ENCODE results near the gene LTBR.

Gene LTBR

GRCh38 chr12:6390084-6390799 lies 6.3 kb downstream of the LTBR start:
- no peak overlapping the region for H3K4me3 ChIP-seq (ENCODE audit: low read depth, low read length)
- no peak overlapping the region for H3K9ac ChIP-seq
- H3K9me3 ChIP-seq (ENCODE audit: control insufficient read depth, low read length): no peaks in the 10 kb centered on the region
- H3K36me3 ChIP-seq (ENCODE audit: control insufficient read depth, insufficient read depth, low read length): no peaks in the 10 kb centered on the region
- no peak overlapping the region for H3K27ac ChIP-seq
- H3K4me1 ChIP-seq: peaks cover 1% of the 10 kb centered on the region
- H3K4me2 ChIP-seq (ENCODE audit: low read length): no peak overlapping the region
- no peaks in the 10 kb centered on the region for H3K27me3 ChIP-seq (ENCODE audit: control insufficient read depth, insufficient read depth, low read length)
- no peak overlapping the region for H2AFZ ChIP-seq
- no peaks in the 10 kb centered on the region for H3K79me2 ChIP-seq
- TF ChIP-seq CTCF (IDR thresholded peaks at IDR 0.05): no peak

GRCh38 chr12:6391013-6391412 lies 7.1 kb downstream of the LTBR start:
- Histone ChIP-seq H3K27ac (no peak overlapping the region), H2AFZ (no peak overlapping the region), H3K4me3 (ENCODE audit: low read depth, low read length) (no peak overlapping the region), H3K27me3 (ENCODE audit: control insufficient read depth, insufficient read depth, low read length) (no peaks in the 10 kb centered on the region), H3K36me3 (ENCODE audit: control insufficient read depth, insufficient read depth, low read length) (no peaks in the 10 kb centered on the region), H3K9ac (no peak overlapping the region), H3K4me2 (ENCODE audit: low read length) (no peak overlapping the region), H3K4me1 (no peaks in the 10 kb centered on the region), H3K9me3 (ENCODE audit: control insufficient read depth, low read length) (no peaks in the 10 kb centered on the region), H3K79me2 (no peaks in the 10 kb centered on the region)
- no peak for TF ChIP-seq CTCF (IDR thresholded peaks at IDR 0.05)

- TF ChIP-seq CTCF (IDR thresholded peaks at IDR 0.05): no peak
- Histone ChIP-seq H3K4me1 (peaks cover 3% of the 10 kb centered on the region), H3K27ac (peak overlapping the region; percentile 65), H2AFZ (no peak overlapping the region), H3K79me2 (no peaks in the 10 kb centered on the region), H3K36me3 (ENCODE audit: control insufficient read depth, insufficient read depth, low read length) (no peaks in the 10 kb centered on the region), H3K4me3 (ENCODE audit: low read depth, low read length) (no peak overlapping the region), H3K9ac (no peak overlapping the region), H3K9me3 (ENCODE audit: control insufficient read depth, low read length) (no peaks in the 10 kb centered on the region), H3K4me2 (ENCODE audit: low read length) (no peak overlapping the region), H3K27me3 (ENCODE audit: control insufficient read depth, insufficient read depth, low read length) (no peaks in the 10 kb centered on the region)
Measured at GRCh38 chr12:6392504-6392903, 8.5 kb downstream of the LTBR start.

- Histone ChIP-seq H3K36me3 (ENCODE audit: control insufficient read depth, insufficient read depth, low read length) (no peaks in the 10 kb centered on the region), H3K27me3 (ENCODE audit: control insufficient read depth, insufficient read depth, low read length) (no peaks in the 10 kb centered on the region), H3K27ac (peak overlapping the region; percentile 65), H3K4me1 (peaks cover 3% of the 10 kb centered on the region), H3K4me2 (ENCODE audit: low read length) (no peak overlapping the region), H3K4me3 (ENCODE audit: low read depth, low read length) (no peak overlapping the region), H2AFZ (no peak overlapping the region), H3K9me3 (ENCODE audit: control insufficient read depth, low read length) (no peaks in the 10 kb centered on the region), H3K79me2 (no peaks in the 10 kb centered on the region), H3K9ac (no peak overlapping the region)
- TF ChIP-seq CTCF (IDR thresholded peaks at IDR 0.05): no peak
Measured at GRCh38 chr12:6393109-6393508, 9.1 kb downstream of the LTBR start.

GRCh38 chr12:6394398-6394797 lies 10.4 kb downstream of the LTBR start:
- H3K27me3 ChIP-seq (ENCODE audit: control insufficient read depth, insufficient read depth, low read length): no peaks in the 10 kb centered on the region
- no peaks in the 10 kb centered on the region for H3K9me3 ChIP-seq (ENCODE audit: control insufficient read depth, low read length)
- H3K4me1 ChIP-seq: peaks cover 3% of the 10 kb centered on the region
- TF ChIP-seq CTCF (IDR thresholded peaks at IDR 0.05): no peak
- H3K4me3 ChIP-seq (ENCODE audit: low read depth, low read length): no peak overlapping the region
- H2AFZ ChIP-seq: no peak overlapping the region
- H3K27ac ChIP-seq: no peak overlapping the region
- no peaks in the 10 kb centered on the region for H3K36me3 ChIP-seq (ENCODE audit: control insufficient read depth, insufficient read depth, low read length)
- H3K9ac ChIP-seq: no peak overlapping the region
- no peak overlapping the region for H3K4me2 ChIP-seq (ENCODE audit: low read length)
- no peaks in the 10 kb centered on the region for H3K79me2 ChIP-seq

Data from parathyroid adenoma (tissue), 2 donors.